SK-N-SH (cell line): ENCODE results near the gene SINHCAF. TPM values are rescaled to one million over a fixed set of nuclear protein-coding genes. Genes with fewer than 3 reads are reported as not detected.

ENCODE experiments used
- CTCF ChIA-PET: fragments of 300-600, 350-600 bp; formaldehyde crosslinking; extraction: SDS; loops from one replicate; lab custom pipeline; 2021; lab: Yijun Ruan, JAX
- POLR2A ChIA-PET: fragments of 350-600 bp; sonication (Branson Sonifier 250); formaldehyde crosslinking; extraction: SDS; loops from one replicate; lab custom pipeline; 2020; ENCODE audit warnings: antibody characterized with exemption, inconsistent platforms; lab: Yijun Ruan, JAX
- DNase-seq: peaks from one replicate; pipeline ENCODE4 v3.0.0; 2012
- H2AFZ ChIP-seq: fragments of 200-600 bp; sonication (generic); 2 replicates; pipeline ENCODE4 v1.8.1; 2016; ENCODE audit warnings: antibody characterized with exemption, mild to moderate bottlenecking, low read depth
- H3F3A ChIP-seq: fragments of 200-600 bp; sonication (generic); replicated peaks from 2 replicates; pipeline ENCODE3; 2016; ENCODE audit warnings: antibody characterized with exemption, mild to moderate bottlenecking; ENCODE audit not compliant: insufficient read depth
- H3K27ac ChIP-seq, 2 experiments: fragments of 200-500 bp in 1 of 2; fragments of 200-600 bp in 1 of 2; sonication (Bioruptor generic) in 1 of 2; sonication (generic), shearing (Covaris generic) in 1 of 2; 2 replicates each; pipeline versions ENCODE4 v1.5.1 to v1.6.1; 2014 to 2016; ENCODE audit warnings: low read depth in 2 of 2, inconsistent platforms in 1 of 2, low read length in 1 of 2, mild to moderate bottlenecking in 1 of 2, mixed read lengths in 1 of 2
- H3K27me3 ChIP-seq: fragments of 200-600 bp; sonication (generic), shearing (Covaris generic); 2 replicates; pipeline ENCODE4 v1.6.1; 2016; ENCODE audit warnings: mixed run types; ENCODE audit not compliant: insufficient read depth
- H3K36me3 ChIP-seq, 2 experiments: fragments of 200-500 bp in 1 of 2; fragments of 200-600 bp in 1 of 2; sonication (Bioruptor generic) in 1 of 2; sonication (generic) in 1 of 2; replicated peaks in 1 of 2; 2 replicates each; pipeline versions ENCODE3 to v1.5.1; 2014 to 2016; ENCODE audit warnings: low read length in 1 of 2, mild to moderate bottlenecking in 1 of 2; ENCODE audit not compliant: insufficient read depth in 2 of 2, control insufficient read depth in 1 of 2
- H3K4me1 ChIP-seq, 2 experiments: fragments of 200-500 bp in 1 of 2; fragments of 200-600 bp in 1 of 2; sonication (Bioruptor generic) in 1 of 2; sonication (generic), shearing (Covaris generic) in 1 of 2; 2 replicates each; pipeline versions ENCODE4 v1.5.1 to v1.6.1; 2014 to 2016; ENCODE audit warnings: low read depth in 1 of 2, low read length in 1 of 2, mixed run types in 1 of 2; ENCODE audit not compliant: insufficient read depth in 2 of 2, control insufficient read depth in 1 of 2
- H3K4me2 ChIP-seq: fragments of 200-600 bp; sonication (generic), shearing (Covaris generic); 2 replicates; pipeline ENCODE4 v1.6.1; 2017; ENCODE audit warnings: mixed run types
- H3K4me3 ChIP-seq, 2 experiments: fragments of 200-500 bp in 1 of 2; fragments of 200-600 bp in 1 of 2; sonication (Bioruptor generic) in 1 of 2; sonication (generic), shearing (Covaris generic) in 1 of 2; 2 replicates each; pipeline versions ENCODE4 v1.5.1 to v1.8.1; 2014 to 2016; ENCODE audit warnings: low read depth in 2 of 2, inconsistent platforms in 1 of 2, low read length in 1 of 2, mild to moderate bottlenecking in 1 of 2, mixed read lengths in 1 of 2, moderate library complexity in 1 of 2
- H3K79me2 ChIP-seq: fragments of 200-600 bp; sonication (generic); 2 replicates; pipeline ENCODE4 v1.8.1; 2017; ENCODE audit warnings: mild to moderate bottlenecking; ENCODE audit not compliant: insufficient read depth
- H3K9ac ChIP-seq: fragments of 200-600 bp; sonication (generic); 2 replicates; pipeline ENCODE4 v1.6.1; 2017; ENCODE audit warnings: mixed run types
- H3K9me2 ChIP-seq: fragments of 200-600 bp; sonication (generic); 2 replicates; pipeline ENCODE4 v1.6.1; 2017; ENCODE audit warnings: mixed run types
- H3K9me3 ChIP-seq: fragments of 200-600 bp; sonication (generic); 2 replicates; pipeline ENCODE4 v1.6.1; 2017; ENCODE audit warnings: mixed run types, mild to moderate bottlenecking, moderate library complexity
- H4K20me1 ChIP-seq: fragments of 200-600 bp; sonication (generic); 2 replicates; pipeline ENCODE4 v1.6.1; 2017; ENCODE audit warnings: mild to moderate bottlenecking, mixed run types; ENCODE audit not compliant: insufficient read depth
- FOSL2 ChIP-seq: IDR thresholded peaks from 2 replicates; pipeline ENCODE4 v1.4.0; 2012; ENCODE audit warnings: low read depth, mild to moderate bottlenecking, moderate library complexity, borderline replicate concordance
- FOXJ3 ChIP-seq: sonication (generic); formaldehyde crosslinking; IDR thresholded peaks from 2 replicates; pipeline ENCODE4 v1.5.1; 2020; ENCODE audit warnings: mild to moderate bottlenecking, missing genetic modification reagents
- GABPA ChIP-seq: IDR thresholded peaks from 2 replicates; pipeline ENCODE4 v1.4.0; 2012; ENCODE audit warnings: low read depth, mild to moderate bottlenecking
- IRF3 ChIP-seq: fragments of 150-350 bp; IDR thresholded peaks from 2 replicates; pipeline ENCODE4 v1.6.1; 2016; ENCODE audit warnings: mild to moderate bottlenecking, low read depth, low read length
- MXI1 ChIP-seq: IDR thresholded peaks from 2 replicates; pipeline ENCODE4 v1.6.1; 2012; ENCODE audit warnings: mild to moderate bottlenecking, low read depth, low read length, improper control_type of control experiment
- POLR2AphosphoS5 ChIP-seq: IDR thresholded peaks from 2 replicates; pipeline ENCODE4 v1.6.1; 2012; ENCODE audit warnings: low read depth, low read length
- RAD21 ChIP-seq: IDR thresholded peaks from 2 replicates; pipeline ENCODE4 v1.6.1; 2012; ENCODE audit warnings: mild to moderate bottlenecking, low read length
- RCOR1 ChIP-seq: fragments of 150-350 bp; IDR thresholded peaks from 2 replicates; pipeline ENCODE4 v1.6.1; 2017; ENCODE audit warnings: antibody characterized with exemption, low read length
- RFX5 ChIP-seq: IDR thresholded peaks from 2 replicates; pipeline ENCODE4 v1.6.1; 2012; ENCODE audit warnings: mild to moderate bottlenecking, improper control_type of control experiment, low read length
- RXRA ChIP-seq: IDR thresholded peaks from 2 replicates; pipeline ENCODE4 v1.4.0; 2012; ENCODE audit warnings: low read depth, mild to moderate bottlenecking, borderline replicate concordance
- TAF1 ChIP-seq: IDR thresholded peaks from 2 replicates; pipeline ENCODE4 v1.6.1; 2012; ENCODE audit warnings: low read depth, mild to moderate bottlenecking, low read length, moderate library complexity, borderline replicate concordance
- TCF12 ChIP-seq: IDR thresholded peaks from 2 replicates; pipeline ENCODE4 v1.4.0; 2012
- TEAD4 ChIP-seq: IDR thresholded peaks from 2 replicates; pipeline ENCODE4 v1.4.0; 2012; ENCODE audit warnings: mild to moderate bottlenecking, borderline replicate concordance; ENCODE audit not compliant: insufficient read depth
- YY1 ChIP-seq: IDR thresholded peaks from 2 replicates; pipeline ENCODE4 v1.4.0; 2012; ENCODE audit warnings: low read depth, mild to moderate bottlenecking
- WGBS: methylation state at CpG from one replicate; pipeline ENCODE4 v1.1.6; 2017; ENCODE audit warnings: low lambda C conversion rate; 5-methylcytosine and 5-hydroxymethylcytosine counted together
- polyA plus RNA-seq, 3 experiments: library from polyadenylated mRNA; depleted of rRNA; stranded (reverse); fragments of >200 nt; gene quantifications; 2 replicates each; pipeline ENCODE4 v1.2.3, GENCODE V29; 2012
- TF ChIP-seq, protein P1 (sequence below): IDR thresholded peaks from 2 replicates; pipeline ENCODE4 v1.4.0; 2012; ENCODE audit warnings: low read depth, borderline replicate concordance
- TF ChIP-seq, protein P2 (sequence below): IDR thresholded peaks from 2 replicates; pipeline ENCODE4 v1.6.1; 2012; ENCODE audit warnings: mild to moderate bottlenecking, low read depth, low read length, moderate library complexity
- TF ChIP-seq, protein P3 (sequence below): fragments of 150-350 bp; IDR thresholded peaks from 2 replicates; pipeline ENCODE4 v1.6.1; 2017; ENCODE audit warnings: antibody characterized with exemption, low read length, low read depth, borderline replicate concordance

SINHCAF gene
- polyA plus RNA-seq, 1 of the 3 experiments (the other 2 are of a cell fraction) = 22.2 TPM

DNA sequence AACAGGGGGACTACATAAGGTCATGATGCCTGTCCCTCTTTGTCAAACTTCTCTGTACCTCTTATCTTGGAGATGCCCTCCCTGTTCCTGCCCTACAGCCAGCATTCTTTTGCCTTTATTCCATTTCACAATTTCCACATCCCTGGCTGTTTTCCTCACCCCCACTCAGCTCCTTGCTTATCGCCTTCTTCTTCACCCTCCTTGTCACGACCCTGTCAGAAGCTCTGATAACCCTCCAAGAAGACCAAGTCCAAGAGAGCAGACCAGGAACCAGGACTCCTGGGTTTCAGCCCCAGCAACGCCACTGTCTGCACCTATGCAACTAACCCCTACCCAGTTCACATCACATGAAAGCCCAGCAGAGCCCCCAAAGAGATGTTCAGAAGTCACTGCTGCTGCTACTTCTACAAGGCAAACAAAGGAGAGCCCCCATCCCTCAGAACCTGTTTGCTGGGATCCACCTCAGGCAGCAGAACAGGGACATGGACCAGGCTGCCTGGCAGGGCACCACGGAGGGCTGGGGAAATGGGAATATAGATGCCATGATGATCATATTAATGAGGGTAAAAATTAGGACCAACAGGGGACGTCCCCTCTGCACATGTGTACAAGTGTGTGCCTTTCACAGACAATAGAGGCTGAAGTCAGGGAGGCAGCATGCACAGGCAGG is 92.8 kb downstream of the SINHCAF start:
- H3K4me2 ChIP-seq = no peak overlapping the region
- no peak for DNase-seq
- no peak overlapping the region for H3K4me3 ChIP-seq
- no peak overlapping the region for H3K9ac ChIP-seq
- no peak overlapping the region for H3K27ac ChIP-seq
- no peaks in the 10 kb centered on the region for H3K36me3 ChIP-seq
- ChIA-PET CTCF (interaction anchor here (1.1 to 7.8 kb wide), 3 partner anchors 37 to 385 kb away, joined by 3 to 55 read pairs (median 3); no protein-coding TSS in a partner anchor), POLR2A (no interaction called here)
- H3K79me2 ChIP-seq = no peaks in the 10 kb centered on the region
- H3K27me3 ChIP-seq = no peaks in the 10 kb centered on the region; the same call in none of the 2 replicates
- H4K20me1 ChIP-seq = no peaks in the 10 kb centered on the region
- WGBS = 47% methylated on average over 5 of the region's 5 CpGs
- peaks cover 0 to 26% of the 10 kb centered on the region in 2 experiments; a peak in 2 of 4 replicates for H3K4me1 ChIP-seq
- H3K9me2 ChIP-seq = no peaks in the 10 kb centered on the region
- no peaks in the 10 kb centered on the region for H3K9me3 ChIP-seq
- H2AFZ ChIP-seq = no peak overlapping the region
- no peak for TF ChIP-seq FOXJ3
- TF ChIP-seq FOSL2 = no peak
- TF ChIP-seq TCF12 = no peak
- TF ChIP-seq POLR2AphosphoS5 = no peak
- no peak for TF ChIP-seq RFX5
- no peak for TF ChIP-seq TEAD4
- no peak for TF ChIP-seq RAD21
- TF ChIP-seq RXRA = no peak
- no peak for TF ChIP-seq MXI1
- TF ChIP-seq RCOR1 = no peak
- TF ChIP-seq YY1 = no peak
- no peak for TF ChIP-seq TAF1
- TF ChIP-seq IRF3 = no peak
- TF ChIP-seq, protein P1, sequence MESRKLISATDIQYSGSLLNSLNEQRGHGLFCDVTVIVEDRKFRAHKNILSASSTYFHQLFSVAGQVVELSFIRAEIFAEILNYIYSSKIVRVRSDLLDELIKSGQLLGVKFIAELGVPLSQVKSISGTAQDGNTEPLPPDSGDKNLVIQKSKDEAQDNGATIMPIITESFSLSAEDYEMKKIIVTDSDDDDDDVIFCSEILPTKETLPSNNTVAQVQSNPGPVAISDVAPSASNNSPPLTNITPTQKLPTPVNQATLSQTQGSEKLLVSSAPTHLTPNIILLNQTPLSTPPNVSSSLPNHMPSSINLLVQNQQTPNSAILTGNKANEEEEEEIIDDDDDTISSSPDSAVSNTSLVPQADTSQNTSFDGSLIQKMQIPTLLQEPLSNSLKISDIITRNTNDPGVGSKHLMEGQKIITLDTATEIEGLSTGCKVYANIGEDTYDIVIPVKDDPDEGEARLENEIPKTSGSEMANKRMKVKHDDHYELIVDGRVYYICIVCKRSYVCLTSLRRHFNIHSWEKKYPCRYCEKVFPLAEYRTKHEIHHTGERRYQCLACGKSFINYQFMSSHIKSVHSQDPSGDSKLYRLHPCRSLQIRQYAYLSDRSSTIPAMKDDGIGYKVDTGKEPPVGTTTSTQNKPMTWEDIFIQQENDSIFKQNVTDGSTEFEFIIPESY = no peak
- TF ChIP-seq, protein P2, sequence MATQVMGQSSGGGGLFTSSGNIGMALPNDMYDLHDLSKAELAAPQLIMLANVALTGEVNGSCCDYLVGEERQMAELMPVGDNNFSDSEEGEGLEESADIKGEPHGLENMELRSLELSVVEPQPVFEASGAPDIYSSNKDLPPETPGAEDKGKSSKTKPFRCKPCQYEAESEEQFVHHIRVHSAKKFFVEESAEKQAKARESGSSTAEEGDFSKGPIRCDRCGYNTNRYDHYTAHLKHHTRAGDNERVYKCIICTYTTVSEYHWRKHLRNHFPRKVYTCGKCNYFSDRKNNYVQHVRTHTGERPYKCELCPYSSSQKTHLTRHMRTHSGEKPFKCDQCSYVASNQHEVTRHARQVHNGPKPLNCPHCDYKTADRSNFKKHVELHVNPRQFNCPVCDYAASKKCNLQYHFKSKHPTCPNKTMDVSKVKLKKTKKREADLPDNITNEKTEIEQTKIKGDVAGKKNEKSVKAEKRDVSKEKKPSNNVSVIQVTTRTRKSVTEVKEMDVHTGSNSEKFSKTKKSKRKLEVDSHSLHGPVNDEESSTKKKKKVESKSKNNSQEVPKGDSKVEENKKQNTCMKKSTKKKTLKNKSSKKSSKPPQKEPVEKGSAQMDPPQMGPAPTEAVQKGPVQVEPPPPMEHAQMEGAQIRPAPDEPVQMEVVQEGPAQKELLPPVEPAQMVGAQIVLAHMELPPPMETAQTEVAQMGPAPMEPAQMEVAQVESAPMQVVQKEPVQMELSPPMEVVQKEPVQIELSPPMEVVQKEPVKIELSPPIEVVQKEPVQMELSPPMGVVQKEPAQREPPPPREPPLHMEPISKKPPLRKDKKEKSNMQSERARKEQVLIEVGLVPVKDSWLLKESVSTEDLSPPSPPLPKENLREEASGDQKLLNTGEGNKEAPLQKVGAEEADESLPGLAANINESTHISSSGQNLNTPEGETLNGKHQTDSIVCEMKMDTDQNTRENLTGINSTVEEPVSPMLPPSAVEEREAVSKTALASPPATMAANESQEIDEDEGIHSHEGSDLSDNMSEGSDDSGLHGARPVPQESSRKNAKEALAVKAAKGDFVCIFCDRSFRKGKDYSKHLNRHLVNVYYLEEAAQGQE = no peak
- no peak for TF ChIP-seq GABPA
- TF ChIP-seq, protein P3, sequence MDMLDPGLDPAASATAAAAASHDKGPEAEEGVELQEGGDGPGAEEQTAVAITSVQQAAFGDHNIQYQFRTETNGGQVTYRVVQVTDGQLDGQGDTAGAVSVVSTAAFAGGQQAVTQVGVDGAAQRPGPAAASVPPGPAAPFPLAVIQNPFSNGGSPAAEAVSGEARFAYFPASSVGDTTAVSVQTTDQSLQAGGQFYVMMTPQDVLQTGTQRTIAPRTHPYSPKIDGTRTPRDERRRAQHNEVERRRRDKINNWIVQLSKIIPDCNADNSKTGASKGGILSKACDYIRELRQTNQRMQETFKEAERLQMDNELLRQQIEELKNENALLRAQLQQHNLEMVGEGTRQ = no peak
- H3F3A ChIP-seq = no peaks in the 10 kb centered on the region
